Glutamatergic neuron (in vitro differentiated cells): Measurements from ENCODE around the gene PALLD. TPM values are rescaled to one million over a fixed set of nuclear protein-coding genes. Genes with fewer than 3 reads are reported as not detected.

ENCODE experiments used
- DNase-seq: peaks from one replicate; pipeline ENCODE4 v3.0.0; 2022
- H3K27ac Mint-ChIP-seq: one replicate; pipeline ENCODE4 v1.8.0; 2020; ENCODE audit warnings: mild to moderate bottlenecking, mixed read lengths, inconsistent platforms; ENCODE audit not compliant: unreplicated experiment
- H3K27me3 Mint-ChIP-seq: one replicate; pipeline ENCODE4 v1.8.0; 2020; ENCODE audit warnings: mild to moderate bottlenecking, moderate library complexity, mixed read lengths, inconsistent platforms; ENCODE audit not compliant: unreplicated experiment
- H3K36me3 Mint-ChIP-seq: one replicate; pipeline ENCODE4 v1.8.0; 2020; ENCODE audit warnings: mild to moderate bottlenecking, mixed read lengths, inconsistent platforms; ENCODE audit not compliant: unreplicated experiment
- H3K4me1 Mint-ChIP-seq: one replicate; pipeline ENCODE4 v1.8.0; 2020; ENCODE audit warnings: mild to moderate bottlenecking, low read depth, mixed read lengths, inconsistent platforms; ENCODE audit not compliant: unreplicated experiment
- H3K4me3 Mint-ChIP-seq: one replicate; pipeline ENCODE4 v1.8.0; 2020; ENCODE audit warnings: mild to moderate bottlenecking, mixed read lengths, inconsistent platforms; ENCODE audit not compliant: unreplicated experiment
- H3K9me3 Mint-ChIP-seq: one replicate; pipeline ENCODE4 v1.8.0; 2020; ENCODE audit warnings: mild to moderate bottlenecking, moderate library complexity, mixed read lengths, inconsistent platforms; ENCODE audit not compliant: unreplicated experiment
- CTCF ChIP-seq: fragments of 200-600 bp; sonication (generic); IDR thresholded peaks from one replicate; pipeline ENCODE4 v1.5.0; 2021; ENCODE audit not compliant: partially characterized antibody, unreplicated experiment
- total RNA-seq: library from RNA; stranded (reverse); fragmentation: NEBNext Ultra II Directional; extraction: Animal tissue kit (Norgen Biotek cat#: 25700); gene quantifications from one replicate; pipeline ENCODE4 v1.2.1, GENCODE V29; 2021; ENCODE audit not compliant: unreplicated experiment

PALLD gene
- total RNA-seq, 1 donor from 2014 or later, result 37.5 TPM

DNA sequence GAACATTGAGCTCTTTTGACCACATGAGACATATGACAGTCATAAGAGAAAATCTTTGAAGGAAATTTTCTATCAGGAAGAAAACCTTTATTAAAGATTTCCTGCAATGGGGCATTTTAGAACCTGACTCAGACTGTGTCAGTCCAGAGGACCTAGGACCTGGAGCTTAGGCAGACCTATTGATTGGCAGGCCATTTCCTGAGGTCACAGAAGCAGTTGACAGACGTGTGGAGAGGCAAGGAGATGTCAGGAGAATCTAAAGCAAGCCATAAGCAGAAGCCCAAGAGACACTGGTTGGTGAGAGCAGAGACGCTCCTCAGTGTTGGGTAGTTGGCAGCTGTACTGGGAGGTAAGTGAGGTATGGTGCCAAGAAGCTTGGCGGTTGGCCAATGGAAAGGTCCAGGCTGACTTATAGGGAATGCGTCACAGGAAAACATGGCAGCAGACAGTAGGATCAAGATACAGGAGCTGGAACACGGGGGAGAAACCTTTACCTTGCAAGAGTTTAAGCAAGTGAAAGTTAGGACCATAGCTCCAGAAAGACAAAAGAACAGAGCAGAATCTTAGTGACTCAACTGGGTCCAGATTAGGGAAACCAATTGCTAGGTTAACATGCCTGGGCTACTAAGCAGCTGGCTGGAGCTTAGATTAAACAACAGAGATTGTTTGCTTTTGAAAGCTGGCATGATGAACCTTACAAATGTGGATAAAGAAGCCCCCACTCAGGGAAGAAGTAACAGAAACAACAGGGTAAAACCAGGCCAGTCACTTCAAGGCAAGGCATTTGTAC, 18.6 kb downstream of the PALLD start:
- H3K27ac Mint-ChIP-seq, result no peak overlapping the region
- H3K9me3 Mint-ChIP-seq, result no peaks in the 10 kb centered on the region
- DNase-seq, result no peak
- H3K4me3 Mint-ChIP-seq, result no peak overlapping the region
- no peak for TF ChIP-seq CTCF
- H3K36me3 Mint-ChIP-seq, result no peaks in the 10 kb centered on the region
- H3K4me1 Mint-ChIP-seq, result no peaks in the 10 kb centered on the region
- H3K27me3 Mint-ChIP-seq, result peaks cover 2% of the 10 kb centered on the region

DNA sequence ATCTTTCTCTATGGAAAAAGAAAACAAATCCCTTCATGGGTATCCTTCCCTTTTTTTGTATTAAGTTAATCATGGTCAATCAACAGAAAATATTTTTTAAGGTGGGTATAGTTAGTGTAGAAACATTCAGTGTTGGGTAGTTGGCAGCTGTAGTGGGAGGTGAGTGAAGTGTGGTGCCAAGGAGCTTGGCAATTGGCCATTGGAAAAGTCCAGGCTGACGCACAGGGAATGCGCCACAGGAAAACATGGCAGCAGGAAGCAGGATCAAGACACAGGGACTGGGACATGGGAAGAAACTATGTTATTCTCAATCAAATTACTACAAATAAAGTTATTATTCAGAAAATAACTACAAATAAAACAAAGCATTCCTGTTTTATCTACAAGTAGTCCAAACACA, 20.0 kb downstream of the PALLD start:
- no peak overlapping the region for H3K4me3 Mint-ChIP-seq
- DNase-seq, result no peak
- no peaks in the 10 kb centered on the region for H3K36me3 Mint-ChIP-seq
- TF ChIP-seq CTCF, result no peak
- no peak overlapping the region for H3K27ac Mint-ChIP-seq
- H3K27me3 Mint-ChIP-seq, result peaks cover 2% of the 10 kb centered on the region
- H3K9me3 Mint-ChIP-seq, result no peaks in the 10 kb centered on the region
- H3K4me1 Mint-ChIP-seq, result no peaks in the 10 kb centered on the region

DNA sequence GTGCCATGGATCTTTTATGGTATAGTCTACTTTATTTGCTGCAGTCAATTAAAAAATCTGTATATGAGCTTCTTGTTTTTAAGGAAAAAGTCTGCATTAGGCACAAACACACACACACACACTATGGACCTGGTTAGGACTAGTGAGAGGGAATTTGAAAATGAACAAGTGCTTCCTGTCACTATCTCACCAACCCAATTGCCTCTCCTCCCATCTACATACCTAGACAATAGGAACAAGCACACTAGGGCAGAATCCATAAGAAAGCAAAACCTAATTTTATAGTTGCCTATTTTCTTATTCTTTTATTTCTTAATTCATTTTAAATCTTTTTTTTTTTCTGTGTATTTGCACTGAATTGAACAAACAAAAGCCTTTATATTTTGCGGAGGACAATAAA, 22.7 kb downstream of the PALLD start:
- Mint-ChIP-seq H3K27ac (no peak overlapping the region), H3K9me3 (no peaks in the 10 kb centered on the region), H3K4me1 (peaks cover 2% of the 10 kb centered on the region), H3K36me3 (no peaks in the 10 kb centered on the region), H3K27me3 (peaks cover 2% of the 10 kb centered on the region), H3K4me3 (no peak overlapping the region)
- TF ChIP-seq CTCF, result no peak
- no peak for DNase-seq

DNA sequence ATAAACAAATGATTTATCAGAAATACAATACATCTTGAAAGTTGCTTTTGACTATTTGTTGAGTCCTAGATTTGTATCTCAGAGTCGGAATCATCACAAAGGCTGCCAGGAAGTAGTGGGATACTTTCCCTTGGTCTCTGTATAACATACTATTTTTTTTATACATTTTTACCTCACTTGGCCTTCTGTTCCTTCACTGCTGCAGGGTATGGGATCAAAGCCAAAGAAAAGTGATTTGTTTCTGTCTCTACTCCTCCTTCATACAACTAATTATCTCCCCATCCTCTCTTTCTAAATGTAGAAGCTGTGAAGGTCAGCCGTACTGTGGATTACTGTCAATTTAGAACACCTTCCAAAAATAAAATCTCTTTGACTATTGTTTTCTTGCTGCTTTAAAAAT, 24.9 kb downstream of the PALLD start:
- Mint-ChIP-seq H3K4me1 (peaks cover 2% of the 10 kb centered on the region), H3K27me3 (peaks cover 2% of the 10 kb centered on the region)
- TF ChIP-seq CTCF, result no peak

DNA sequence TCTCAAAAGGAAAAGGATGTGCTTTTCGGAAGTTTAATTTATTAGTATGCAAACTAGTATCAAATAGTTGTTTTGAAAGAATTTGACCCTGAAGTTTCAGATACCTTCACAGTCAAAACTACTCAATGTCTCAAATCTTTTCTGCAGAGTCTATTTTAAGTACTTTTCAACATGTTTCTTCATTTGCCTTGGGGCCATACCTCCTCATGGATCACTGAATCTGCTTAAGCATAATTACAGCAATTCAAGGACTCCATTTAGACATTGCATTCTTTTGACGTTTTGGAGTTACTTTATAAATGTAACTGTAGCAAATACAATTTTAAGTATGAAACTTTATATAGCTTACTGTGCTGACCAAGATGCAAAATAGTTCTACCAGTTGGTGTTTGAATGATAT, 25.5 kb downstream of the PALLD start:
- DNase-seq, result no peak
- Mint-ChIP-seq H3K36me3 (no peaks in the 10 kb centered on the region), H3K4me3 (no peak overlapping the region), H3K27me3 (no peaks in the 10 kb centered on the region), H3K4me1 (peaks cover 2% of the 10 kb centered on the region), H3K9me3 (peaks cover 1% of the 10 kb centered on the region), H3K27ac (no peak overlapping the region)
- no peak for TF ChIP-seq CTCF

More for the DNA sequence above, 24.9 kb downstream of the PALLD start:
- no peak for DNase-seq
- H3K27ac Mint-ChIP-seq, result no peak overlapping the region
- no peak overlapping the region for H3K4me3 Mint-ChIP-seq
- H3K9me3 Mint-ChIP-seq, result peaks cover 1% of the 10 kb centered on the region
- H3K36me3 Mint-ChIP-seq, result no peaks in the 10 kb centered on the region
